HEK293 (cell line): ENCODE data around the gene UPK1A.

ENCODE experiments used
- CTCF ChIA-PET: fragments of 350-600 bp; formaldehyde crosslinking; extraction: SDS; loops from one replicate; lab custom pipeline; 2021; ENCODE audit warnings: antibody characterized with exemption; lab: Yijun Ruan, JAX
- POLR2A ChIA-PET: fragments of 300-600 bp; formaldehyde crosslinking; extraction: SDS; loops from one replicate; lab custom pipeline; 2020; ENCODE audit warnings: antibody characterized with exemption, inconsistent platforms; lab: Yijun Ruan, JAX
- H3K27ac ChIP-seq: fragments of 200-500 bp; sonication (Bioruptor generic); 2 replicates; pipeline ENCODE4 v1.5.1; 2014; ENCODE audit warnings: low read depth, low read length, control low read depth, inconsistent platforms; ENCODE audit errors: extremely low read depth
- H3K36me3 ChIP-seq, 2 experiments: fragments of 200-500 bp in 1 of 2; sonication (Bioruptor generic) in 1 of 2; 1 replicate in 1 of 2; 2 replicates in 1 of 2; pipeline ENCODE4 v1.5.1; 2014 to 2017; ENCODE audit warnings: inconsistent platforms in 2 of 2, low read length in 2 of 2; ENCODE audit not compliant: control insufficient read depth in 2 of 2, insufficient read depth in 1 of 2
- H3K4me1 ChIP-seq: fragments of 200-500 bp; sonication (Bioruptor generic); 2 replicates; pipeline ENCODE4 v1.5.1; 2014; ENCODE audit warnings: mild to moderate bottlenecking, low read length, inconsistent platforms; ENCODE audit not compliant: control insufficient read depth, insufficient read depth
- H3K4me3 ChIP-seq: 2 replicates; pipeline ENCODE4 v1.5.1; 2011; ENCODE audit warnings: low read depth, mild to moderate bottlenecking, control low read depth, low read length, moderate library complexity
- H3K9me3 ChIP-seq: fragments of 200-500 bp; sonication (Bioruptor generic); 2 replicates; pipeline ENCODE4 v1.5.1; 2014; ENCODE audit warnings: low read depth, low read length, inconsistent platforms; ENCODE audit not compliant: control insufficient read depth, insufficient read depth
- EGR2 ChIP-seq: fragments of 450-650 bp; formaldehyde crosslinking; IDR thresholded peaks from 2 replicates; pipeline ENCODE4 v1.5.1; 2016; ENCODE audit warnings: low read depth, missing biosample characterization, missing genetic modification characterization
- FEZF1 ChIP-seq: fragments of 450-650 bp; formaldehyde crosslinking; IDR thresholded peaks from 2 replicates; pipeline ENCODE4 v1.5.1; 2016; ENCODE audit warnings: missing biosample characterization, missing genetic modification characterization
- KLF10 ChIP-seq: fragments of 450-650 bp; IDR thresholded peaks from 2 replicates; pipeline ENCODE4 v1.5.1; 2018; ENCODE audit warnings: missing biosample characterization, mild to moderate bottlenecking, missing genetic modification characterization
- KLF17 ChIP-seq: fragments of 450-650 bp; formaldehyde crosslinking; IDR thresholded peaks from 2 replicates; pipeline ENCODE4 v1.5.1; 2016; ENCODE audit warnings: missing biosample characterization, missing genetic modification characterization
- KLF8 ChIP-seq: fragments of 450-650 bp; formaldehyde crosslinking; IDR thresholded peaks from 2 replicates; pipeline ENCODE4 v1.5.1; 2016; ENCODE audit warnings: missing biosample characterization, missing genetic modification characterization
- RBAK ChIP-seq: fragments of 450-650 bp; formaldehyde crosslinking; IDR thresholded peaks from 2 replicates; pipeline ENCODE4 v1.5.1; 2016; ENCODE audit warnings: missing biosample characterization, missing genetic modification characterization
- SCRT1 ChIP-seq: fragments of 450-650 bp; formaldehyde crosslinking; IDR thresholded peaks from 2 replicates; pipeline ENCODE4 v1.5.1; 2016; ENCODE audit warnings: missing biosample characterization, missing genetic modification characterization, borderline replicate concordance
- SP3 ChIP-seq: fragments of 450-650 bp; formaldehyde crosslinking; IDR thresholded peaks from 2 replicates; pipeline ENCODE4 v1.5.1; 2016; ENCODE audit warnings: missing biosample characterization, missing genetic modification characterization
- TRIM28 ChIP-seq: IDR thresholded peaks from 2 replicates; pipeline ENCODE4 v1.6.1; 2011; ENCODE audit warnings: low read length, control low read depth, borderline replicate concordance
- ZBTB17 ChIP-seq: fragments of 450-650 bp; formaldehyde crosslinking; IDR thresholded peaks from 2 replicates; pipeline ENCODE4 v1.5.1; 2016; ENCODE audit warnings: missing biosample characterization, missing genetic modification characterization
- ZIC2 ChIP-seq: fragments of 450-650 bp; formaldehyde crosslinking; IDR thresholded peaks from 2 replicates; pipeline ENCODE4 v1.5.1; 2016; ENCODE audit warnings: missing biosample characterization, missing genetic modification characterization
- ZNF138 ChIP-seq: fragments of 450-650 bp; formaldehyde crosslinking; IDR thresholded peaks from 2 replicates; pipeline ENCODE4 v1.5.1; 2016; ENCODE audit warnings: missing biosample characterization, missing genetic modification characterization, borderline replicate concordance
- ZNF155 ChIP-seq: fragments of 450-650 bp; formaldehyde crosslinking; IDR thresholded peaks from 2 replicates; pipeline ENCODE4 v1.5.1; 2016; ENCODE audit warnings: missing biosample characterization, missing genetic modification characterization
- ZNF214 ChIP-seq: fragments of 450-650 bp; formaldehyde crosslinking; IDR thresholded peaks from 2 replicates; pipeline ENCODE4 v1.5.1; 2017; ENCODE audit warnings: missing biosample characterization, mild to moderate bottlenecking, missing genetic modification characterization, borderline replicate concordance
- ZNF473 ChIP-seq: fragments of 450-650 bp; formaldehyde crosslinking; IDR thresholded peaks from 2 replicates; pipeline ENCODE4 v1.5.1; 2017; ENCODE audit warnings: missing biosample characterization, missing genetic modification characterization
- ZNF548 ChIP-seq: fragments of 450-650 bp; formaldehyde crosslinking; IDR thresholded peaks from 2 replicates; pipeline ENCODE4 v1.5.1; 2016; ENCODE audit warnings: missing biosample characterization, missing genetic modification characterization
- ZNF555 ChIP-seq: fragments of 450-650 bp; formaldehyde crosslinking; conservative IDR thresholded peaks from 2 replicates; pipeline ENCODE4 v1.5.1; 2017; ENCODE audit warnings: missing biosample characterization, mild to moderate bottlenecking, missing genetic modification characterization, inconsistent platforms
- ZNF585B ChIP-seq: fragments of 450-650 bp; formaldehyde crosslinking; IDR thresholded peaks from 2 replicates; pipeline ENCODE4 v1.5.1; 2016; ENCODE audit warnings: missing biosample characterization, missing genetic modification characterization
- ZNF621 ChIP-seq: fragments of 450-650 bp; formaldehyde crosslinking; IDR thresholded peaks from 2 replicates; pipeline ENCODE4 v1.5.1; 2017; ENCODE audit warnings: missing biosample characterization, missing genetic modification characterization
- ZNF623 ChIP-seq: fragments of 450-650 bp; formaldehyde crosslinking; IDR thresholded peaks from 2 replicates; pipeline ENCODE4 v1.5.1; 2016; ENCODE audit warnings: missing biosample characterization, missing genetic modification characterization
- ZNF670 ChIP-seq: fragments of 450-650 bp; formaldehyde crosslinking; IDR thresholded peaks from 2 replicates; pipeline ENCODE4 v1.5.1; 2016; ENCODE audit warnings: missing biosample characterization, missing genetic modification characterization, low read depth
- ZNF843 ChIP-seq: fragments of 450-650 bp; formaldehyde crosslinking; IDR thresholded peaks from 2 replicates; pipeline ENCODE4 v1.5.1; 2016; ENCODE audit warnings: missing biosample characterization, missing genetic modification characterization
- TF ChIP-seq, protein P1 (sequence below): fragments of 450-650 bp; formaldehyde crosslinking; IDR thresholded peaks from 2 replicates; pipeline ENCODE4 v1.5.1; 2017; ENCODE audit warnings: missing biosample characterization, missing genetic modification characterization
- TF ChIP-seq, protein P2 (sequence below): fragments of 450-650 bp; formaldehyde crosslinking; IDR thresholded peaks from 2 replicates; pipeline ENCODE4; 2016; ENCODE audit warnings: missing biosample characterization, missing genetic modification characterization

Gene UPK1A

GRCh38 chr19:35710784-35711723 lies 44.7 kb downstream of the UPK1A start (continued):
- TF ChIP-seq ZIC2 (tag by site-specific recombination) (no peak), SCRT1 (no peak), TRIM28 (no peak), ZNF138 (tag by site-specific recombination) (no peak), ZBTB17 (tag by site-specific recombination) (peak; percentile 29; the same call in 1 of the 2 replicates), FEZF1 (tag by site-specific recombination) (no peak), KLF17 (tag by site-specific recombination) (peak; percentile 82; the same call in 1 of the 2 replicates), RBAK (tag by site-specific recombination) (no peak), ZNF555 (no peak), ZNF621 (no peak), ZNF155 (tag by site-specific recombination) (no peak), ZNF623 (tag by site-specific recombination) (no peak), ZNF214 (no peak), KLF8 (tag by site-specific recombination) (peak; percentile 33; the same call in 1 of the 2 replicates), SP3 (tag by site-specific recombination) (no peak)
- TF ChIP-seq, protein P1, sequence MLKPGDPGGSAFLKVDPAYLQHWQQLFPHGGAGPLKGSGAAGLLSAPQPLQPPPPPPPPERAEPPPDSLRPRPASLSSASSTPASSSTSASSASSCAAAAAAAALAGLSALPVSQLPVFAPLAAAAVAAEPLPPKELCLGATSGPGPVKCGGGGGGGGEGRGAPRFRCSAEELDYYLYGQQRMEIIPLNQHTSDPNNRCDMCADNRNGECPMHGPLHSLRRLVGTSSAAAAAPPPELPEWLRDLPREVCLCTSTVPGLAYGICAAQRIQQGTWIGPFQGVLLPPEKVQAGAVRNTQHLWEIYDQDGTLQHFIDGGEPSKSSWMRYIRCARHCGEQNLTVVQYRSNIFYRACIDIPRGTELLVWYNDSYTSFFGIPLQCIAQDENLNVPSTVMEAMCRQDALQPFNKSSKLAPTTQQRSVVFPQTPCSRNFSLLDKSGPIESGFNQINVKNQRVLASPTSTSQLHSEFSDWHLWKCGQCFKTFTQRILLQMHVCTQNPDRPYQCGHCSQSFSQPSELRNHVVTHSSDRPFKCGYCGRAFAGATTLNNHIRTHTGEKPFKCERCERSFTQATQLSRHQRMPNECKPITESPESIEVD (tag by site-specific recombination), result no peak

- CTCF ChIA-PET, result interaction anchor here (0.7 to 6.0 kb wide), 9 partner anchors 8 to 202 kb away, joined by 3 to 119 read pairs (median 4); partner anchors contain the start of genes LIN37 and ZBTB32
- no peak overlapping the region for H3K27ac ChIP-seq
- TF ChIP-seq ZIC2 (tag by site-specific recombination) (peak; percentile 26; the same call in 1 of the 2 replicates), KLF10 (no peak), SP3 (tag by site-specific recombination) (0 out of 2 replicates have a peak, but pooled peaks have one; percentile 45)
- no peaks in the 10 kb centered on the region; a peak in 1 of 3 replicates for H3K36me3 ChIP-seq
- H3K4me3 ChIP-seq, result no peak overlapping the region
- H3K9me3 ChIP-seq, result no peaks in the 10 kb centered on the region
- peaks cover 14% of the 10 kb centered on the region for H3K4me1 ChIP-seq
- POLR2A ChIA-PET, result interaction anchor here (0.5 to 3.9 kb wide), 10 partner anchors 8 to 801 kb away, joined by 3 to 38 read pairs (median 4); partner anchors contain the start of genes LIN37, PSENEN, U2AF1L4 and ZBTB32
Measured at GRCh38 chr19:35712567-35713505, 46.5 kb downstream of the UPK1A start.

DNA sequence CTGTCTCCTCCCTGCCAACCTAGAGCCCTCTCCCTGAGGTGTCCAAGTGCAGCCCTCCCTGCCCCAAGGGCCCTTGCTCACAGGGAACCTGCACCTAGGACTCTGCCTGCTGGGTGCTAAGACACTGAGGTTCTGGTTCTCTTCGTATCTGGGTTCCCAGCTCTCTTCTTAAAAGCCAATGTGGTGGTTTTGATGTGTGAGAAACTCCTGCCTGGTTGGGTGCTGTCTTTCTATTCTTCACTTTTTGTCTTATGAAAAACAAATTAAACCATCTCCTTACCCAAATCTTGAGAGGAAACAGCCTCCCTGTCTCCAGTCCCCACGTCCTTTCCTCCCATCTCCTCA lies 47.2 kb downstream of the UPK1A start:
- Histone ChIP-seq H3K4me3 (no peak overlapping the region), H3K4me1 (peaks cover 14% of the 10 kb centered on the region), H3K9me3 (no peaks in the 10 kb centered on the region)
- TF ChIP-seq, protein P2, sequence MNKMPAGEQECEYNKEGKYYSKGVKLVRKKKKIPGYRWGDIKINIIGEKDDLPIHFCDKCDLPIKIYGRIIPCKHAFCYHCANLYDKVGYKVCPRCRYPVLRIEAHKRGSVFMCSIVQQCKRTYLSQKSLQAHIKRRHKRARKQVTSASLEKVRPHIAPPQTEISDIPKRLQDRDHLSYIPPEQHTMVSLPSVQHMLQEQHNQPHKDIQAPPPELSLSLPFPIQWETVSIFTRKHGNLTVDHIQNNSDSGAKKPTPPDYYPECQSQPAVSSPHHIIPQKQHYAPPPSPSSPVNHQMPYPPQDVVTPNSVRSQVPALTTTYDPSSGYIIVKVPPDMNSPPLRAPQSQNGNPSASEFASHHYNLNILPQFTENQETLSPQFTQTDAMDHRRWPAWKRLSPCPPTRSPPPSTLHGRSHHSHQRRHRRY (tag by site-specific recombination), result no peak
- no peak for TF ChIP-seq ZNF843 (tag by site-specific recombination)
- no peak for TF ChIP-seq ZNF548
- TF ChIP-seq ZNF670 (tag by site-specific recombination), result no peak
- no peak for TF ChIP-seq EGR2 (tag by site-specific recombination)
- TF ChIP-seq ZNF585B, result no peak
- TF ChIP-seq ZNF473, result no peak
- TF ChIP-seq, all 188 proteins: peak for 0
- POLR2A ChIA-PET, result interaction anchor here (1.1 to 3.9 kb wide), 5 partner anchors 9 to 218 kb away, joined by 3 to 38 read pairs (median 4); partner anchors contain the start of genes PSENEN, U2AF1L4 and ZBTB32
- no peaks in the 10 kb centered on the region; a peak in 1 of 3 replicates for H3K36me3 ChIP-seq
- no peak overlapping the region for H3K27ac ChIP-seq
- CTCF ChIA-PET, result interaction anchor here (0.9 to 6.0 kb wide), 6 partner anchors 9 to 203 kb away, joined by 3 to 119 read pairs (median 17); partner anchors contain the start of gene ZBTB32
